ENCODE measurements around the gene ATP6V0B. TPM values are rescaled to one million over a fixed set of nuclear protein-coding genes. Genes with fewer than 3 reads are reported as not detected.

ATP6V0B gene
- total and polyA plus RNA-seq, 2 experiments from 2014 or later, result 87.5 to 316 TPM

DNA sequence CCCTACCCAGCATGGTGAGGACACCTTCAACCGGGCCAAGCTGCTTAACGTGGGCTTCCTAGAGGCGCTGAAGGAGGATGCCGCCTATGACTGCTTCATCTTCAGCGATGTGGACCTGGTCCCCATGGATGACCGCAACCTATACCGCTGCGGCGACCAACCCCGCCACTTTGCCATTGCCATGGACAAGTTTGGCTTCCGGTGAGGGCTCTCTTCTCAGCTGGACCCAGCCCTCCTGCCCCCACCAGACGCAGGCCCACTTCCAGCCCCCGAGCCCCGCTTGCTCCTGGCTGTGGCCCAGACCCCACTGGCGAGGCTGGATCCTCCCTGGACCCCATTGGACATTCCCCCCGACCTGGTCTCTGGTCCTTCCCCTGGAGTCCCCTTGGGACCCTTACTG, 10.1 kb downstream of the ATP6V0B start:
- H3K9me3 ChIP-seq (ENCODE audit: low read depth), result no peaks in the 10 kb centered on the region
- H3K27me3 ChIP-seq, result no peaks in the 10 kb centered on the region
- no peaks in the 10 kb centered on the region for H3K36me3 ChIP-seq
- no peak overlapping the region for H3K4me3 ChIP-seq
- no peak for DNase-seq (ENCODE audit: low read depth in 1 of 2, low spot score in 1 of 2)
- TF ChIP-seq, protein P1, sequence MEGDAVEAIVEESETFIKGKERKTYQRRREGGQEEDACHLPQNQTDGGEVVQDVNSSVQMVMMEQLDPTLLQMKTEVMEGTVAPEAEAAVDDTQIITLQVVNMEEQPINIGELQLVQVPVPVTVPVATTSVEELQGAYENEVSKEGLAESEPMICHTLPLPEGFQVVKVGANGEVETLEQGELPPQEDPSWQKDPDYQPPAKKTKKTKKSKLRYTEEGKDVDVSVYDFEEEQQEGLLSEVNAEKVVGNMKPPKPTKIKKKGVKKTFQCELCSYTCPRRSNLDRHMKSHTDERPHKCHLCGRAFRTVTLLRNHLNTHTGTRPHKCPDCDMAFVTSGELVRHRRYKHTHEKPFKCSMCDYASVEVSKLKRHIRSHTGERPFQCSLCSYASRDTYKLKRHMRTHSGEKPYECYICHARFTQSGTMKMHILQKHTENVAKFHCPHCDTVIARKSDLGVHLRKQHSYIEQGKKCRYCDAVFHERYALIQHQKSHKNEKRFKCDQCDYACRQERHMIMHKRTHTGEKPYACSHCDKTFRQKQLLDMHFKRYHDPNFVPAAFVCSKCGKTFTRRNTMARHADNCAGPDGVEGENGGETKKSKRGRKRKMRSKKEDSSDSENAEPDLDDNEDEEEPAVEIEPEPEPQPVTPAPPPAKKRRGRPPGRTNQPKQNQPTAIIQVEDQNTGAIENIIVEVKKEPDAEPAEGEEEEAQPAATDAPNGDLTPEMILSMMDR (IDR thresholded peaks at IDR 0.05; ENCODE audit: low read depth, low read length), result no peak
- no peak overlapping the region for H3K27ac ChIP-seq
- no peaks in the 10 kb centered on the region for H3K4me1 ChIP-seq (ENCODE audit: low read depth)

DNA sequence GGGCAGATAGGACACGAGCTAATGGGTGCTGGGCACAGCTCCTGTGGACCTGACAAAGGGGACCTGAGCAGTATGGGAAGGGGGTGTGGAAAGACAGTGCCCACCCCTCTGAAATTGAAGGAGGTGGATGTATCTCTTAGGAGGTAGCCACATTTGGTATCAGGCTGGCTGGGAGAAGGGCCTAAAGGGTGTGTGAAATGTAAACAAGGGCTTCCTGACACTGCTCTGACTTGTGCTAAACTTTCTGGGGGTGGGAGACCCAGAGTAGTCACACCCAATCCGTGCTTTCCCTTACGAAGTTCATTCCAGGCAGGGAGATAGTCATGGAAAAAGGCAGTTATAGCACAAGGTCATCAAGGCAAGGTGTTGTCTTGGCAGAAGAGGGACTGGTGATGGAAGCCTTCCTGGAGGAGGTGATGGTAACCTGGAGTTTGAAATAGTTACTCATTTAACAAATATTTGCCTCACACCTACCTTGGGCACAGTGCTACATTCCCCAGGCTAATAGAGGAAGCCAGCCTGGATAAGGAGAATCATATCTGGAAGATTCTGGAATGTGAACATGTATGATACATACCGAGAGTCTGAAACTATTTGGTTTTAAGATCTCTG, 11.3 kb downstream of the ATP6V0B start:
- no peak overlapping the region for H3K4me3 ChIP-seq
- no peak for DNase-seq (ENCODE audit: low read depth in 1 of 2, low spot score in 1 of 2)
- H3K9me3 ChIP-seq (ENCODE audit: low read depth), result no peaks in the 10 kb centered on the region
- H3K27me3 ChIP-seq, result no peaks in the 10 kb centered on the region
- H3K4me1 ChIP-seq (ENCODE audit: low read depth), result no peaks in the 10 kb centered on the region
- H3K36me3 ChIP-seq, result no peaks in the 10 kb centered on the region
- H3K27ac ChIP-seq, result no peak overlapping the region
- TF ChIP-seq, protein P1 (IDR thresholded peaks at IDR 0.05; ENCODE audit: low read depth, low read length), result no peak

DNA sequence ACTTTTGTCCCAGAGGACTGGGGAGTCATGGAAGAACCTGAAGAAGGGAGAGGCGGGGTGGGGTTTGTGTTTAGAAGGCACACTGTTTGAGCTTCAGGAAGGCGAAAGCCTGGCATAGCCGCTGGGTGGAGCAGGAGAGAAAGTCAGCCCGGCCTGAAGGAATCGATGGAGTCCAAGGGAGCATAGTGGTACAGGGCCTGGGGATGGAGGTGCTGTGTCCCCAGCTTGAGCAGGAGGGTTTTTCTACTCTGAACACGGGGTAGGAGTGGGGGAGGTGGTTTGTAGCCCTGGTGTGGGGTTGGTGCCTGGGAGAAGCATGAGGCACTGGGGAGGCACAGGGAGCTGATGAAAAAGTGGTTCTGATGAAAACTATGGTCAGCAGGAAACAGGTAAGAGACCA, 12.0 kb downstream of the ATP6V0B start:
- TF ChIP-seq, protein P1 (IDR thresholded peaks at IDR 0.05; ENCODE audit: low read depth, low read length), result peak; percentile 13
- Histone ChIP-seq H3K9me3 (ENCODE audit: low read depth) (no peaks in the 10 kb centered on the region), H3K4me3 (no peak overlapping the region), H3K36me3 (no peaks in the 10 kb centered on the region), H3K27ac (no peak overlapping the region), H3K4me1 (ENCODE audit: low read depth) (no peaks in the 10 kb centered on the region), H3K27me3 (no peaks in the 10 kb centered on the region)
- DNase-seq (ENCODE audit: low read depth in 1 of 2, low spot score in 1 of 2), result no peak

DNA sequence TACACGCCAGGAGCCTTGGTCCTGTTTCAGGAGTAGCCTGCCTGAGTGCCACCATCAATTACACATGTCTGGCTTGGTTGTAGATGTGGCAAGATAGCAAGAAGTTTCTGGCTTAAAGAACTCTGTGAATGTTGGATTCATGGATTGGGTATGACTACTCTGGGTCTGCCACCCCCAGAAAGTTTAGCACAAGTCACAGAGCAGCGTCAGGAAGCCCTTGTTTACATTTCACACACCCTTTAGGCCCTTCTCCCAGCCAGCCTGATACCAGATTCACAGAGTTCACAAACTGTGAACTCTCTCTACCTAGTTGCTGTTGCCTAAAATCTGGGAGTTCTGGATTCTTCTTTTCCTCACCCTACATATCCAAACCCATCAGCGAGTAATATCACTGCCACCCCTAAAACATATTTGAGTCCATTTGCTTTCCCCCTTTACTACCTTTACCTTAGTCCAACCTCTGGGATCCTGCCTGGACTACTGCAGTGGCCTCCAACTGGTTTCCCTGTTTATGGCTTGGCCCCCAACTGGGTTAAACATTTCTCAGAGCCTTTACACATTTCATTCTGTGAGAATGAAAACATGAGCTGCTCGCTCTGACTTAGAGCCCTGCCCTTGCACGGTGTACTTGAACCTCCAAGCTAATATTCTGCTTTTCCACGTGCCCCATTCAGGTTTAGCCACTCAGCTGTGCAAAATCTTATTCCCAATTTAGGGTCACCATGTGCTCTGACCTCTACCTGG, 12.6 kb downstream of the ATP6V0B start:
- Histone ChIP-seq H3K27me3 (no peaks in the 10 kb centered on the region), H3K4me3 (no peak overlapping the region), H3K27ac (no peak overlapping the region), H3K4me1 (ENCODE audit: low read depth) (peaks cover 3% of the 10 kb centered on the region), H3K36me3 (no peaks in the 10 kb centered on the region), H3K9me3 (ENCODE audit: low read depth) (no peaks in the 10 kb centered on the region)
- TF ChIP-seq, protein P1 (IDR thresholded peaks at IDR 0.05; ENCODE audit: low read depth, low read length), result no peak
- DNase-seq (ENCODE audit: low read depth in 1 of 2, low spot score in 1 of 2), result no peak

DNA sequence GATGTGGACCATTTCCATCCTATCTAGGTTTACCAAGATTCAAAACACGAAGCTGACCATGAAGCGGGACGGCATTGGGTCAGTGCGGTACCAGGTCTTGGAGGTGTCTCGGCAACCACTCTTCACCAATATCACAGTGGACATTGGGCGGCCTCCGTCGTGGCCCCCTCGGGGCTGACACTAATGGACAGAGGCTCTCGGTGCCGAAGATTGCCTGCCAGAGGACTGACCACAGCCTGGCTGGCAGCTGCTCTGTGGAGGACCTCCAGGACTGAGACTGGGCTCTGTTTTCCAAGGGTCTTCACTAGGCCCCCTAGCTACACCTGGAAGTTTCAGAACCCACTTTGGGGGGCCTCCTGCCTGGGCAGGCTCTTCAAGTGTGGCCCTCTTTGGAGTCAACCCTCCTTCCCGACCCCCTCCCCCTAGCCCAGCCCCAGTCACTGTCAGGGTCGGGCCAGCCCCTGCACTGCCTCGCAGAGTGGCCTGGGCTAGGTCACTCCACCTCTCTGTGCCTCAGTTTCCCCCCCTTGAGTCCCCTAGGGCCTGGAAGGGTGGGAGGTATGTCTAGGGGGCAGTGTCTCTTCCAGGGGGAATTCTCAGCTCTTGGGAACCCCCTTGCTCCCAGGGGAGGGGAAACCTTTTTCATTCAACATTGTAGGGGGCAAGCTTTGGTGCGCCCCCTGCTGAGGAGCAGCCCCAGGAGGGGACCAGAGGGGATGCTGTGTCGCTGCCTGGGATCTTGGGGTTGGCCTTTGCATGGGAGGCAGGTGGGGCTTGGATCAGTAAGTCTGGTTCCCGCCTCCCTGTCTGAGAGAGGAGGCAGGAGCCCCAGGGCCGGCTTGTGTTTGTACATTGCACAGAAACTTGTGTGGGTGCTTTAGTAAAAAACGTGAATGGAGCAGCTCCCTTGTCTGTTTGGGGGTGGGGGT, 15.8 kb downstream of the ATP6V0B start:
- H3K4me1 ChIP-seq (ENCODE audit: low read depth), result peaks cover 4% of the 10 kb centered on the region
- H3K4me3 ChIP-seq, result peak overlapping the region; percentile 56
- peak overlapping the region; percentile 28 for H3K27ac ChIP-seq
- no peaks in the 10 kb centered on the region for H3K36me3 ChIP-seq
- no peak for DNase-seq (ENCODE audit: low read depth in 1 of 2, low spot score in 1 of 2)
- TF ChIP-seq, protein P1 (IDR thresholded peaks at IDR 0.05; ENCODE audit: low read depth, low read length), result peak; percentile 4
- no peaks in the 10 kb centered on the region for H3K27me3 ChIP-seq
- no peaks in the 10 kb centered on the region for H3K9me3 ChIP-seq (ENCODE audit: low read depth)

All from cardiac muscle cell (in vitro differentiated cells and primary cell).